Neutrophil (primary cell): Measurements from ENCODE around the gene KCNN2.

Experiments used
- H3K27ac ChIP-seq: fragments of 200-600 bp; sonication (generic); 2 replicates; pipeline ENCODE4 v1.5.1; 2016; ENCODE audit warnings: mild to moderate bottlenecking, moderate library complexity
- H3K27me3 ChIP-seq: fragments of 200-600 bp; sonication (generic); 2 replicates; pipeline ENCODE4 v1.6.0; 2016; ENCODE audit warnings: mild to moderate bottlenecking
- H3K36me3 ChIP-seq: fragments of 200-600 bp; sonication (generic); 2 replicates; pipeline ENCODE4 v1.5.1; 2017
- H3K4me1 ChIP-seq, 2 experiments: fragments of 200-600 bp in 1 of 2; sonication (generic) in 1 of 2; 1 replicate in 1 of 2; 2 replicates in 1 of 2; pipeline versions ENCODE4 v1.5.1 to v1.6.1; 2013 to 2016; ENCODE audit warnings: low read depth in 1 of 2, low read length in 1 of 2, mild to moderate bottlenecking in 1 of 2, moderate library complexity in 1 of 2; ENCODE audit not compliant: control insufficient read depth in 1 of 2, insufficient read depth in 1 of 2
- H3K4me3 ChIP-seq, 2 experiments: fragments of 200-600 bp in 1 of 2; sonication (generic) in 1 of 2; 1 replicate in 1 of 2; 2 replicates in 1 of 2; pipeline ENCODE4 v1.5.1; 2013 to 2016; ENCODE audit warnings: low read depth in 1 of 2, low read length in 1 of 2, mild to moderate bottlenecking in 1 of 2, moderate library complexity in 1 of 2
- H3K9me3 ChIP-seq: fragments of 200-600 bp; sonication (generic); 2 replicates; pipeline ENCODE4 v1.5.1; 2016
- CTCF ChIP-seq: fragments of 200-600 bp; sonication (generic); IDR thresholded peaks from 2 replicates; pipeline ENCODE4 v1.5.1; 2016; ENCODE audit warnings: antibody characterized with exemption

Gene KCNN2

GRCh38 chr5:114544561-114544960 is 182.7 kb downstream of the KCNN2 start:
- Histone ChIP-seq H3K27me3 (no peaks in the 10 kb centered on the region), H3K4me3 (no peak overlapping the region), H3K27ac (no peak overlapping the region), H3K4me1 (no peaks in the 10 kb centered on the region), H3K9me3 (no peaks in the 10 kb centered on the region), H3K36me3 (no peaks in the 10 kb centered on the region)
- no peak for TF ChIP-seq CTCF
